Measurements from ENCODE around the gene TMEM17.

TMEM17 gene

DNA sequence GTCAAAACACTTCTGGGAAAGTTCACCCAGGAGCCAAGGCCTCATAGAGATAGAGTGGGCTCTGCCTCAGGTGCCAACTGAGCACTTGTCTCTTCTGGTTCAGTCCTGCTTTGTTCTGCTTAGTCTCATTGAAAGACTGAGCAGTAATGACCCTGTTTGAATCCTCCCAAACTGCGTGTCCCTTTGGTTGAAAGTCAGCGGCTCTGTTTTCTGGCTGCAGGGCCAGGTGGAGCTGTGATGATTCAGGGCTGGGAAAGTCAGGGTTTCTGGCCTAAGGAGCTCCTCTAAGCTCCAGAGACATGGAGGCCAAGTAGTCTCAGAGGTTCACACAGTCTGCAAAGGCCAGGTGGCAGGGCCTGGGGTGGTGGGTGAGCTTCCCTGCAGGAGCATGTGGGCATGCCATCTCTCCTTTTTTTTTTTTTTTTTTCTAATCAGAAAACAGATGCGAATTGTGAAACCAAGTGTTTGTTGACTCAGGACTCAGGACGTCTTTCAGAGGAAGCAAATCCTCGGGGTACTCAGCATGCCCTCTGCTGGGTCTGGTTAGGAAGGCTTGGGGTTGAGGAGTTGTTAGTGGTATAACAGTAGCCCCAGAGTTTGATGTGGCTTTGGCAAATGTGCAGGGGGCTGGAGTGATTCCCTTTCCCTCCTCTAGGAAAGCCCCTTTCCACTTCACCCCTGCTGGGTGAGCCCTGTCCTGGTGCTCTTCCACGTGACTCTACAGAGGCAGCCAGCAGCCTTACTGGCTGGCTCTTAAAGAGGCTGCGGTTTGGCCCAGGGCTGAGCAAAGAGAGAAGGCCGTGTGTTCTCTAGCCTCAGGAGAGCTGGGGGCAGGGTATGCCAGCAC lies 38.3 kb downstream of the TMEM17 start:
- DNase-seq (ENCODE audit: low read depth in 2 of 2), result peak; percentile 49 to 62
- no peak overlapping the region for H3K4me3 ChIP-seq (replicated peaks in 1 of 2; ENCODE audit: low read depth in 2 of 2, low read length in 2 of 2)
- no peak for TF ChIP-seq CTCF (IDR thresholded peaks at IDR 0.05; ENCODE audit: low read depth, low read length)

GRCh38 chr2:62467100-62467474 lies 38.9 kb downstream of the TMEM17 start:
- no peak for DNase-seq (ENCODE audit: low read depth in 2 of 2)
- no peak overlapping the region for H3K4me3 ChIP-seq (replicated peaks in 1 of 2; ENCODE audit: low read depth in 2 of 2, low read length in 2 of 2)
- no peak for TF ChIP-seq CTCF (IDR thresholded peaks at IDR 0.05; ENCODE audit: low read depth, low read length)

DNA sequence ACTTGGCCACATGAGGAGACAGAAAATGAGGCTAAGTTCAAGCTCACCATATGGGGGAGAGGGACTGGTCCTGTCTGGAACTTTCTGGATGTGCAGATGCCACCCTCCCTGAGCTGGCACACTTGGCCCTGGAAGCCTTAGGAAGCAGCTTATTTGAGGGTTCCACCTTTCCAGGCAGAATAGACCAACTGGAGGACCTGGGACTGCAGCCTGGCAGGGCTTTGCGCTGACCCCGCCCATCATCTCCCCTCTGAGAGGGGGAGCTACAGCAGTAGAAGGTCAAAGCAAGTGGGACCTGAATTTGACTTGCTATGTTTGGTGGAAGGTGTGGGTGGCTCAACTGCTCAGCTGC lies 39.5 kb downstream of the TMEM17 start:
- no peak for DNase-seq (ENCODE audit: low read depth in 2 of 2)
- no peak for TF ChIP-seq CTCF (IDR thresholded peaks at IDR 0.05; ENCODE audit: low read depth, low read length)
- no peak overlapping the region for H3K4me3 ChIP-seq (replicated peaks in 1 of 2; ENCODE audit: low read depth in 2 of 2, low read length in 2 of 2)

- DNase-seq (ENCODE audit: low read depth in 2 of 2), result peak in 1 of 2 donors; percentile 61
- TF ChIP-seq CTCF (IDR thresholded peaks at IDR 0.05; ENCODE audit: low read depth, low read length), result no peak
- no peak overlapping the region for H3K4me3 ChIP-seq (replicated peaks in 1 of 2; ENCODE audit: low read depth in 2 of 2, low read length in 2 of 2)
Measured at GRCh38 chr2:62465741-62466502, 40.1 kb downstream of the TMEM17 start.

- no peak for TF ChIP-seq CTCF (IDR thresholded peaks at IDR 0.05; ENCODE audit: low read depth, low read length)
- H3K4me3 ChIP-seq (replicated peaks in 1 of 2; ENCODE audit: low read depth in 2 of 2, low read length in 2 of 2), result no peak overlapping the region
- no peak for DNase-seq (ENCODE audit: low read depth in 2 of 2)
Measured at GRCh38 chr2:62465039-62465740, 40.8 kb downstream of the TMEM17 start.

- no peak for DNase-seq (ENCODE audit: low read depth in 2 of 2)
- H3K4me3 ChIP-seq (replicated peaks in 1 of 2; ENCODE audit: low read depth in 2 of 2, low read length in 2 of 2), result no peak overlapping the region
- no peak for TF ChIP-seq CTCF (IDR thresholded peaks at IDR 0.05; ENCODE audit: low read depth, low read length)
Measured at GRCh38 chr2:62464221-62465007, 41.6 kb downstream of the TMEM17 start.
